Keratinocyte (primary cell): Measurements from ENCODE around the gene ALK.

ENCODE experiments used
- EZH2 ChIP-seq: IDR thresholded peaks from one replicate; pipeline ENCODE4 v1.6.1; 2012; ENCODE audit warnings: inconsistent platforms, mild to moderate bottlenecking, low read length, moderate library complexity
- TF ChIP-seq, protein P1 (sequence below), 3 experiments: IDR thresholded peaks in 1 of 3; conservative IDR thresholded peaks in 1 of 3; optimal IDR thresholded peaks in 1 of 3; 2 replicates in 2 of 3; 3 replicates in 1 of 3; pipeline versions ENCODE3 to v1.5.1; 2011; ENCODE audit warnings: low read length in 3 of 3, mild to moderate bottlenecking in 3 of 3, moderate library complexity in 2 of 3, control low read depth in 1 of 3, inconsistent platforms in 1 of 3; ENCODE audit not compliant: insufficient read depth in 2 of 3; ENCODE audit errors: extremely low read depth in 1 of 3

DNA sequence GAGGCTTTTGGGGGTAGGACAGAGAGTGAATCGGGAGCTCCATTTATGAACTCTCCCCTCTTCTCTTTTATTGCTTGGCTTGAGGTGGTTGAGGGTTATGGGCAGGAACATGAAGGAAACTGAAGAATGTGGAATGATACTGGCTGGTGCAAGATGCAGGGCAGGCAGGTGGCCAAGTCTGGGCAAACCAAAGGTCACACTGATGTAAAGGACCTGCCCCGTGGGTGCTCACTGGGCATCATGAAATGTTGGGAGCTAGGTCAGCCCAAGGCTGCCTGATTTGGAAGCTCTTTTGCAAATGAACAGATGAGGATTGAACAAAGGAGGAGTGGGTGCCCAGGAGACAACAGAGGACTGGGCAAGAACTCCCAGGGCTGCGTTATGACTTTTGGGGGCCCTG lies 477.2 kb downstream of the ALK start:
- no peak for TF ChIP-seq EZH2
- TF ChIP-seq, protein P1, sequence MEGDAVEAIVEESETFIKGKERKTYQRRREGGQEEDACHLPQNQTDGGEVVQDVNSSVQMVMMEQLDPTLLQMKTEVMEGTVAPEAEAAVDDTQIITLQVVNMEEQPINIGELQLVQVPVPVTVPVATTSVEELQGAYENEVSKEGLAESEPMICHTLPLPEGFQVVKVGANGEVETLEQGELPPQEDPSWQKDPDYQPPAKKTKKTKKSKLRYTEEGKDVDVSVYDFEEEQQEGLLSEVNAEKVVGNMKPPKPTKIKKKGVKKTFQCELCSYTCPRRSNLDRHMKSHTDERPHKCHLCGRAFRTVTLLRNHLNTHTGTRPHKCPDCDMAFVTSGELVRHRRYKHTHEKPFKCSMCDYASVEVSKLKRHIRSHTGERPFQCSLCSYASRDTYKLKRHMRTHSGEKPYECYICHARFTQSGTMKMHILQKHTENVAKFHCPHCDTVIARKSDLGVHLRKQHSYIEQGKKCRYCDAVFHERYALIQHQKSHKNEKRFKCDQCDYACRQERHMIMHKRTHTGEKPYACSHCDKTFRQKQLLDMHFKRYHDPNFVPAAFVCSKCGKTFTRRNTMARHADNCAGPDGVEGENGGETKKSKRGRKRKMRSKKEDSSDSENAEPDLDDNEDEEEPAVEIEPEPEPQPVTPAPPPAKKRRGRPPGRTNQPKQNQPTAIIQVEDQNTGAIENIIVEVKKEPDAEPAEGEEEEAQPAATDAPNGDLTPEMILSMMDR (optimal IDR thresholded peaks at IDR 0.05 in 1 of 3, IDR thresholded peaks at IDR 0.05 in 1 of 3, conservative IDR thresholded peaks at IDR 0.05 in 1 of 3; ENCODE audit: extremely low read depth in 1 of 3, insufficient read depth in 2 of 3, low read length in 3 of 3), result no peak
